ENCODE measurements around the gene EPHA6. TPM values are rescaled to one million over a fixed set of nuclear protein-coding genes. Genes with fewer than 3 reads are reported as not detected.

The EPHA6 gene
- total RNA-seq, 6 donors from 2014 or later, result 0.14 to 1.0 (median 0.57) TPM; not detected in 3

DNA sequence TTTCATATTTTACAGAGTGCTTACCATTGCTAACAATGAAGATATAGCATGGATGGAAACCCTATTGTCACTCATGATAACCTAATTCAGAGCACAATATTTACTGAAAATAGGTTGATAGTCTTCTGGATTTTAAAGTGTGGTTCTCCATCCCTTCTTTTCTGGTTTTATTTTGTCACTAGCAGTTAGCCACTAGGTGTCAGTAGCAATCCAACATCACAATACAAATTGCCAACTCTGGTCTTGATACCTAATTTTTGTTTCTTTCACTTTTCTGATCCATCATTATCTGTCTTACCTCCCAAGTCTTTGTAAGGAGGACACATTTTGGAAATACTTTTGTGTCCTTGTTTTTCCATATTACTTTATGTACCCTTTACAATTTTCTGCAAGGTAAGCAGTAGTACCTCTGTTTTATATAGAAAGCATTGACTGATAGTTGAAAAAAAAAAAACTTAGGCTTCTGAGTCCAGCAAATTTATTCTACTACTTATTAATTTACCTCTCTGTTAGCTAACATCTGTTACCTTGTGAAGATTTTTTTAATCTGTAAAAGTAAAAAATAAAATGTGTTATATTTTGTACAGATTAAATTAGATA is 979.1 kb downstream of the EPHA6 start:
- DNase-seq, result no peak
- no peaks in the 10 kb centered on the region for H3K27me3 ChIP-seq
- peak in 1 of 2 donors; percentile 68 for ATAC-seq (ENCODE audit: low FRiP score in 2 of 2)
- H3K9me3 ChIP-seq, result no peaks in the 10 kb centered on the region
- TF ChIP-seq, protein P1, sequence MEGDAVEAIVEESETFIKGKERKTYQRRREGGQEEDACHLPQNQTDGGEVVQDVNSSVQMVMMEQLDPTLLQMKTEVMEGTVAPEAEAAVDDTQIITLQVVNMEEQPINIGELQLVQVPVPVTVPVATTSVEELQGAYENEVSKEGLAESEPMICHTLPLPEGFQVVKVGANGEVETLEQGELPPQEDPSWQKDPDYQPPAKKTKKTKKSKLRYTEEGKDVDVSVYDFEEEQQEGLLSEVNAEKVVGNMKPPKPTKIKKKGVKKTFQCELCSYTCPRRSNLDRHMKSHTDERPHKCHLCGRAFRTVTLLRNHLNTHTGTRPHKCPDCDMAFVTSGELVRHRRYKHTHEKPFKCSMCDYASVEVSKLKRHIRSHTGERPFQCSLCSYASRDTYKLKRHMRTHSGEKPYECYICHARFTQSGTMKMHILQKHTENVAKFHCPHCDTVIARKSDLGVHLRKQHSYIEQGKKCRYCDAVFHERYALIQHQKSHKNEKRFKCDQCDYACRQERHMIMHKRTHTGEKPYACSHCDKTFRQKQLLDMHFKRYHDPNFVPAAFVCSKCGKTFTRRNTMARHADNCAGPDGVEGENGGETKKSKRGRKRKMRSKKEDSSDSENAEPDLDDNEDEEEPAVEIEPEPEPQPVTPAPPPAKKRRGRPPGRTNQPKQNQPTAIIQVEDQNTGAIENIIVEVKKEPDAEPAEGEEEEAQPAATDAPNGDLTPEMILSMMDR (IDR thresholded peaks at IDR 0.05), result peak; percentile 64 to 84 (median 74)
- no peak for TF ChIP-seq EP300 (IDR thresholded peaks at IDR 0.05)
- H3K4me3 ChIP-seq, result no peak overlapping the region
- H3K4me1 ChIP-seq, result no peaks in the 10 kb centered on the region
- H3K27ac ChIP-seq, result no peak overlapping the region
- peaks cover 0 to 9% (median 0%) of the 10 kb centered on the region in 4 donors for H3K36me3 ChIP-seq

DNA sequence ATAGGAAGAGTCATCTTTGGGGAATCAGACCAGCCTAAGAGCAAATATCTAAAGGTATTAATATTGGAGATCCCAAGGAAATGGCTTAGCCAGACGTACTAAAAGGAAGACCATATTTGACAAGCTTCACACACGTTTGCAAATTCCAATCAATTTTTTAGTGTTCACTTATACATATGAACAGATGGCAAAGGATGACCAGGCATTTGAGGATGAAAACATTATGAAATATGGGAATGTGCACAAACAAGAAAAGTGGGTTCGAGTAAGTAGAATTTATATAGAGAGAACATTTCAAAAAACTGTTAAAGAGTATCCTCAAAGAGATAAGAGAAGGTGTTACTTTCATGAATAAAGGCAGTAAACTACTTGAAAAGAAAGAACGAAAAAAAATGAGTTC is 981.6 kb downstream of the EPHA6 start:
- Histone ChIP-seq H3K27ac (no peak overlapping the region), H3K27me3 (no peaks in the 10 kb centered on the region), H3K9me3 (no peaks in the 10 kb centered on the region), H3K4me1 (no peaks in the 10 kb centered on the region), H3K36me3 (peaks cover 0 to 4% (median 0%) of the 10 kb centered on the region in 4 donors), H3K4me3 (no peak overlapping the region)
- TF ChIP-seq POLR2A (IDR thresholded peaks at IDR 0.05) (no peak), EP300 (IDR thresholded peaks at IDR 0.05) (no peak), POLR2AphosphoS5 (IDR thresholded peaks at IDR 0.05) (no peak)
- TF ChIP-seq, protein P1 (IDR thresholded peaks at IDR 0.05), result no peak
- ATAC-seq (ENCODE audit: low FRiP score in 2 of 2), result no peak
- DNase-seq, result no peak
- WGBS, 2 donors, result 88 to 92% methylated on average over 4 of the region's 4 CpGs
